ENCODE results near the gene GABRP.

DNA sequence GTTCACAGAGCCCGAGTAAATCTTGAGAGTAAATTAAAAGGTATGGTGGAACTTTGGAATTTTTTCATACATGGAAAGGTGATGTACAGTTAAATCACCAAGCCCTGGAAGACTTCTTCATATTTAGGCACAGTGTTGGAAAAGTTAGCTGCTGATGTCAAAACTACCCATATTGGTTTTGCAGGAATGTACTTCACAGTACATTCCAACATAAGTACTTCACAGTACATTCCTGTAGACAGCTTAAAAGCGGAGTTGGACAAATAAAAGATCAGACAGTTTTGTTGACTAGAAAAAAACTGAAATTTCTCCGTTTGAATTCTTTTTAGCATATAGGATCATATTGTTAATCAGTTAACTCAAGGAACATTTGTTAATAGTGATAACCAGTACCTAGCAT lies 80.1 kb downstream of the GABRP start:
- TF ChIP-seq SUZ12 (IDR thresholded peaks at IDR 0.05; ENCODE audit: extremely low read depth, insufficient read depth, insufficient read length) (no peak), YY1 (IDR thresholded peaks at IDR 0.05; ENCODE audit: insufficient read depth, insufficient read length) (no peak)
